GM19372 (cell line): Measurements from ENCODE around the gene GABRR3.

ENCODE experiments used
- ATAC-seq: cut with Tn5 transposase; IDR thresholded peaks from one replicate; pipeline ENCODE4 v1.9.1; 2021; ENCODE audit warnings: mild to moderate bottlenecking, low read depth, moderate library complexity; ENCODE audit not compliant: unreplicated experiment

Gene GABRR3

GRCh38 chr3:97959872-97960271 lies 75.2 kb downstream of the GABRR3 start:
- no peak for ATAC-seq

GRCh38 chr3:97958796-97959195 lies 76.3 kb downstream of the GABRR3 start:
- ATAC-seq = no peak

GRCh38 chr3:97958396-97958795 lies 76.7 kb downstream of the GABRR3 start:
- ATAC-seq = no peak

GRCh38 chr3:97957617-97958311 lies 77.4 kb downstream of the GABRR3 start:
- no peak for ATAC-seq

- ATAC-seq = no peak
Observed at GRCh38 chr3:97956051-97956450, 79.1 kb downstream of the GABRR3 start.

- peak; percentile 72 for ATAC-seq
Observed at GRCh38 chr3:97954228-97954827, 80.8 kb downstream of the GABRR3 start.

- ATAC-seq = no peak
Observed at GRCh38 chr3:97952872-97953271, 82.2 kb downstream of the GABRR3 start.

- no peak for ATAC-seq
Observed at GRCh38 chr3:97952280-97952679, 82.8 kb downstream of the GABRR3 start.

GRCh38 chr3:97950360-97950759 lies 84.8 kb downstream of the GABRR3 start:
- ATAC-seq = no peak

GRCh38 chr3:97949743-97950142 lies 85.4 kb downstream of the GABRR3 start:
- ATAC-seq = no peak

- no peak for ATAC-seq
Observed at GRCh38 chr3:97949110-97949485, 86.0 kb downstream of the GABRR3 start.

GRCh38 chr3:97948351-97949109 lies 86.6 kb downstream of the GABRR3 start:
- ATAC-seq = no peak

- ATAC-seq = no peak
Observed at GRCh38 chr3:97942801-97943546, 92.1 kb downstream of the GABRR3 start.

- ATAC-seq = no peak
Observed at GRCh38 chr3:97940034-97940433, 95.1 kb downstream of the GABRR3 start.

GRCh38 chr3:97939401-97939800 lies 95.7 kb downstream of the GABRR3 start:
- no peak for ATAC-seq

GRCh38 chr3:97938444-97938843 lies 96.7 kb downstream of the GABRR3 start:
- no peak for ATAC-seq

GRCh38 chr3:97937205-97937604 lies 97.9 kb downstream of the GABRR3 start:
- no peak for ATAC-seq

- ATAC-seq = no peak
Observed at GRCh38 chr3:97935842-97936241, 99.3 kb downstream of the GABRR3 start.
